Endodermal cell (in vitro differentiated cells): Measurements from ENCODE around the gene ERH. TPM values are rescaled to one million over a fixed set of nuclear protein-coding genes. Genes with fewer than 3 reads are reported as not detected.

Experiments
- DNase-seq: peaks from one replicate; pipeline ENCODE4 v3.0.0-alpha.2; 2017
- H3K27ac ChIP-seq: 2 replicates; pipeline ENCODE4 v1.5.1; 2013; ENCODE audit warnings: mild to moderate bottlenecking, low read depth, low read length, moderate library complexity
- H3K27me3 ChIP-seq: 2 replicates; pipeline ENCODE4 v1.6.1; 2013; ENCODE audit warnings: mild to moderate bottlenecking, low read length, moderate library complexity; ENCODE audit not compliant: insufficient read depth, control insufficient read depth, poor library complexity, severe bottlenecking
- H3K36me3 ChIP-seq: 2 replicates; pipeline ENCODE4 v1.7.0; 2013; ENCODE audit warnings: mild to moderate bottlenecking, low read length, moderate library complexity; ENCODE audit not compliant: control insufficient read depth, insufficient read depth
- H3K4me1 ChIP-seq: one replicate; pipeline ENCODE4 v1.7.0; 2013; ENCODE audit warnings: low read length; ENCODE audit not compliant: control insufficient read depth, insufficient read depth
- H3K4me3 ChIP-seq: 2 replicates; pipeline ENCODE4 v1.5.1; 2013; ENCODE audit warnings: mild to moderate bottlenecking, low read length, moderate library complexity
- H3K9ac ChIP-seq: 2 replicates; pipeline ENCODE4 v1.6.1; 2013; ENCODE audit warnings: mild to moderate bottlenecking, low read length, moderate library complexity; ENCODE audit not compliant: poor library complexity, severe bottlenecking; ENCODE audit errors: extremely low read depth
- H3K9me3 ChIP-seq: 2 replicates; pipeline ENCODE4 v1.6.1; 2013; ENCODE audit warnings: mild to moderate bottlenecking, low read length, moderate library complexity; ENCODE audit not compliant: control insufficient read depth
- H3K27ac Mint-ChIP-seq: 2 replicates; pipeline ENCODE4 v1.8.0; 2020; ENCODE audit warnings: mixed read lengths
- H3K27me3 Mint-ChIP-seq: 2 replicates; pipeline ENCODE4 v1.8.0; 2021; ENCODE audit warnings: mild to moderate bottlenecking, mixed read lengths; ENCODE audit not compliant: insufficient read depth
- H3K36me3 Mint-ChIP-seq: 2 replicates; pipeline ENCODE4 v1.8.0; 2020; ENCODE audit warnings: low read depth, mixed read lengths
- H3K4me1 Mint-ChIP-seq: 2 replicates; pipeline ENCODE4 v1.8.0; 2020; ENCODE audit warnings: mixed read lengths
- H3K4me3 Mint-ChIP-seq: 2 replicates; pipeline ENCODE4 v1.8.0; 2020; ENCODE audit warnings: mild to moderate bottlenecking, moderate library complexity, mixed read lengths
- H3K9me3 Mint-ChIP-seq: 2 replicates; pipeline ENCODE4 v1.8.0; 2020; ENCODE audit warnings: mild to moderate bottlenecking, mixed read lengths
- WGBS, 2 experiments: methylation state at CpG; one replicate each; pipeline versions ENCODE4 v1.1.5 to v1.1.7; 2013; ENCODE audit warnings: missing lambda C conversion rate in 2 of 2, mixed read lengths in 1 of 2; ENCODE audit not compliant: insufficient coverage in 1 of 2, insufficient read length in 1 of 2; 5-methylcytosine and 5-hydroxymethylcytosine counted together
- total RNA-seq, 2 donors: library from RNA; stranded (reverse); fragmentation: NEBNext Ultra II Directional in 1 of 2; extraction: Animal tissue kit (Norgen Biotek cat#: 25700) in 1 of 2; gene quantifications; 2 replicates in 1 of 2; 3 replicates in 1 of 2; pipeline ENCODE4 v1.2.1, GENCODE V29; 2021
- TF ChIP-seq, protein P1 (sequence below): fragments of 200-600 bp; sonication (generic); conservative IDR thresholded peaks from 2 replicates; pipeline ENCODE4 v1.5.0; 2021; ENCODE audit warnings: antibody characterized with exemption, mild to moderate bottlenecking

ERH gene
- total RNA-seq, 2 donors from 2014 or later: 325 to 340 TPM

DNA sequence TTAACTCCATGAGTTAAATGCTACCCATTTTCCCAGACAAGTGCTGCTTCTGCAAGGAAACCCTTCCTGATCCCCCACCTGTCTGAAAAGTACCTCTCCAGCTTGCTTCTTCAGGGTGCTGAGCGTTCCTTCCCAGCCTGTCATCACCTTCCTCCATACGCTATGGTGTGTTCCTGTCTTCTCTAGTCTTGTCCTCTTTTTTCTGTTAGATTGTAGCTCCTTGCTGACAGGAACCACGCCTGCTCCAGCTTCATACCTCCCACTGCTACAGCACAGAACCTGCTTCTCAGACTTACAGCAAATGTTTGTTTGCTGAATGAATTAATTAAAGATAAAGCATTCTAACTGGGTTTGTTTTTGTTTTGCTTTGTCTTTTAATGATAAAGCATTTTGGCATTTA, 39.1 kb downstream of the ERH start:
- no peak overlapping the region for H3K4me3 ChIP-seq
- H3K9me3 ChIP-seq: no peaks in the 10 kb centered on the region
- no peak overlapping the region for H3K27ac ChIP-seq
- no peak overlapping the region for H3K4me3 Mint-ChIP-seq
- H3K4me1 Mint-ChIP-seq: peaks cover 5% of the 10 kb centered on the region
- WGBS, 2 experiments: 81 to 100% methylated on average over 2 to 3 of the region's 3 CpGs
- no peak for DNase-seq
- H3K36me3 ChIP-seq: no peaks in the 10 kb centered on the region
- H3K36me3 Mint-ChIP-seq: no peaks in the 10 kb centered on the region
- no peaks in the 10 kb centered on the region for H3K27me3 Mint-ChIP-seq
- TF ChIP-seq, protein P1, sequence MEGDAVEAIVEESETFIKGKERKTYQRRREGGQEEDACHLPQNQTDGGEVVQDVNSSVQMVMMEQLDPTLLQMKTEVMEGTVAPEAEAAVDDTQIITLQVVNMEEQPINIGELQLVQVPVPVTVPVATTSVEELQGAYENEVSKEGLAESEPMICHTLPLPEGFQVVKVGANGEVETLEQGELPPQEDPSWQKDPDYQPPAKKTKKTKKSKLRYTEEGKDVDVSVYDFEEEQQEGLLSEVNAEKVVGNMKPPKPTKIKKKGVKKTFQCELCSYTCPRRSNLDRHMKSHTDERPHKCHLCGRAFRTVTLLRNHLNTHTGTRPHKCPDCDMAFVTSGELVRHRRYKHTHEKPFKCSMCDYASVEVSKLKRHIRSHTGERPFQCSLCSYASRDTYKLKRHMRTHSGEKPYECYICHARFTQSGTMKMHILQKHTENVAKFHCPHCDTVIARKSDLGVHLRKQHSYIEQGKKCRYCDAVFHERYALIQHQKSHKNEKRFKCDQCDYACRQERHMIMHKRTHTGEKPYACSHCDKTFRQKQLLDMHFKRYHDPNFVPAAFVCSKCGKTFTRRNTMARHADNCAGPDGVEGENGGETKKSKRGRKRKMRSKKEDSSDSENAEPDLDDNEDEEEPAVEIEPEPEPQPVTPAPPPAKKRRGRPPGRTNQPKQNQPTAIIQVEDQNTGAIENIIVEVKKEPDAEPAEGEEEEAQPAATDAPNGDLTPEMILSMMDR: no peak
- H3K27me3 ChIP-seq: no peaks in the 10 kb centered on the region
- no peaks in the 10 kb centered on the region for H3K9me3 Mint-ChIP-seq
- H3K9ac ChIP-seq: no peak overlapping the region
- H3K27ac Mint-ChIP-seq: no peak overlapping the region
- no peaks in the 10 kb centered on the region for H3K4me1 ChIP-seq

DNA sequence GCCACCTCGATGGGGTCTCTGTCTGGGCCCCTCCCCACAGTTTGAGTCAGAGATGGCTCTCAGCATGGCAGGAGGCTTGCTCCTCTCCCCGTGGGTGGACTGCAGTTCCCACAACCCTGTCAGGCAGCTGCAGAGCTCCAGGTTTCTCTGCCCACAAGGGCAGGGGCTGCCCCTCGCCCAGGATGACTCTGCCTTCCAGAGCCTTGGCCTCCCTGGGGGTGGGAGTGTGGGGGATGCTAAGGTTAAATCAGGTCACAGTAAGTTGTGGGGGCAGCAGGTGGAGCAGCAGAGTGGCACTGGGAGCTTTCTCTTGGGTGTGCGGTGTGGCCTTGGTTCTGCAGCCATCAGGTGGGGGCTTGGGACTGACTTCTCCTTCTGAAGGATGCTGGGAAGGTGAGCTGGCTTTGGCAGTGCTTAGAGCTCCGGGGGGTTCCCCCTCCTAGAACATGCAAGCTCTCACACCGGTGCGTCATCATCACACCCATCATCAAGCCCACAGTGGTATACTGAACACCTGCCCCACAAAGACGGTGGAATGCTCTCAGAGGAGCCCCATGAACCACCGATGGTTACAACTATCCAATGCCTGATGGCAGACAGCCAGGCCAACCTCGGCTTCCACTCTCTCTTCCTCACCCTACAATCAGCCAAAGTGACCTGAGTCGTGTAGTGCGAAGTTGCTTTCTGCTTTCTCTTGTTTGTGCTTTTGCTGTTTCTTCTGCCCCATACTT, 39.7 kb downstream of the ERH start:
- no peak overlapping the region for H3K27ac Mint-ChIP-seq
- no peak for DNase-seq
- H3K27me3 Mint-ChIP-seq: no peaks in the 10 kb centered on the region
- H3K9me3 Mint-ChIP-seq: no peaks in the 10 kb centered on the region
- WGBS, 2 experiments: 89 to 91% methylated on average over 5 to 12 of the region's 12 CpGs
- Histone ChIP-seq H3K27ac (no peak overlapping the region), H3K9ac (no peak overlapping the region), H3K4me3 (no peak overlapping the region), H3K36me3 (no peaks in the 10 kb centered on the region), H3K4me1 (no peaks in the 10 kb centered on the region), H3K9me3 (no peaks in the 10 kb centered on the region), H3K27me3 (no peaks in the 10 kb centered on the region)
- no peak overlapping the region for H3K4me3 Mint-ChIP-seq
- TF ChIP-seq, protein P1: no peak
- H3K4me1 Mint-ChIP-seq: peaks cover 5% of the 10 kb centered on the region
- H3K36me3 Mint-ChIP-seq: no peaks in the 10 kb centered on the region

- H3K27ac Mint-ChIP-seq: no peak overlapping the region
- H3K36me3 Mint-ChIP-seq: no peaks in the 10 kb centered on the region
- Histone ChIP-seq H3K27ac (no peak overlapping the region), H3K36me3 (no peaks in the 10 kb centered on the region), H3K27me3 (no peaks in the 10 kb centered on the region), H3K4me1 (no peaks in the 10 kb centered on the region), H3K4me3 (no peak overlapping the region), H3K9me3 (no peaks in the 10 kb centered on the region), H3K9ac (no peak overlapping the region)
- no peak overlapping the region for H3K4me3 Mint-ChIP-seq
- H3K4me1 Mint-ChIP-seq: peaks cover 5% of the 10 kb centered on the region
- DNase-seq: no peak
- 90 to 93% methylated on average over 2 to 7 of the region's 7 CpGs for WGBS, 2 experiments
- no peaks in the 10 kb centered on the region for H3K9me3 Mint-ChIP-seq
- TF ChIP-seq, protein P1: no peak
- H3K27me3 Mint-ChIP-seq: peaks cover 4% of the 10 kb centered on the region
Observed at GRCh38 chr14:69357544-69358200, 40.4 kb downstream of the ERH start.
